Right lung (tissue), 5 donors: ENCODE measurements around the gene RASA1. TPM values are rescaled to one million over a fixed set of nuclear protein-coding genes. Genes with fewer than 3 reads are reported as not detected.
A peak's percentile ranks its signal among the peaks of the same experiment; 100 is the strongest.

Experiments used
- DNase-seq, 2 donors: peaks; one replicate each; pipeline ENCODE4 v3.0.0-alpha.2; 2013
- polyA plus RNA-seq, 5 donors: library from polyadenylated mRNA; unstranded; fragments of 120-200 nt; gene quantifications; one replicate each; pipeline versions ENCODE4 v1.2.1 to v1.2.3, GENCODE V29; 2013; ENCODE audit warnings: inconsistent platforms in 1 of 5, low replicate concordance in 1 of 5; ENCODE audit not compliant: insufficient read length in 5 of 5, insufficient read depth in 1 of 5

The RASA1 gene
- polyA plus RNA-seq, 5 donors: 39.6 to 66.0 (median 57.2) TPM

DNA sequence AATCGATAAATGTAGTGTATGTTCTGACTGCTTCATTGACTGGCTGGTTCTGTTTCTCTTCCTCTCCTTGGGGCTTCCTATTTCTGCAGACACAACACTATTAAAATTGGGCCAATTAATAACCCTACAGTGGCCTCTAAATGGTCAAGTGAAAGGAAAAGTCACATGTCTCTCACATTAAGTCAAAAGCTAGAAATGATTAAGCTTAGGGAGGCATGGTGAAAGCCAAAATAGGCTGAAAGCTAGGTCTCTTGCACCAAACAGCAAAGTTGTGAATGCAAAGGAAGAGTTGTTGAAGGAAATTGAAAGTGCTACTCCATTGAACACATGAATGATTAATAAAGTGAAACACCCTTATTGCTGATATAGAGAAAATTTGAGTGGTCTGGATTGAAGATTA lies 86.8 kb downstream of the RASA1 start:
- no peak for DNase-seq

DNA sequence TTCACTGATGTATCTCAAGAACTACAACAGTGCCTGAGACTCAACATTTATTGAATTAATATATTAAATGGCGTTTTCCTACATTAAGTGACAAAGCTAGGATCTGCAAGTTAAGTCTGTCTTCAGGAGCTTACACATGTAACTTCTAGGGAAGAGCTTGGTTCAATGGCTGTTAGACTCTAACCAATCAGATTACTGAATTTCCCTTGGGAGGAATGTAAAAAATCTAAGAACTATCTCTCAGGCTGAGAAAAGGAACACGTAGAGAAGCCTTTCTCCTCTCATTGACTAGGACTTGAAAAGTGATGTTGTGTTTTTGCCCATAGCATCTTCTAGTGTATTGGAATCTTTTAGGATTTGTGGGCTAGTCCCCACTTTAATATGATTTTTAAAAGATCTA lies 91.4 kb downstream of the RASA1 start:
- no peak for DNase-seq

DNA sequence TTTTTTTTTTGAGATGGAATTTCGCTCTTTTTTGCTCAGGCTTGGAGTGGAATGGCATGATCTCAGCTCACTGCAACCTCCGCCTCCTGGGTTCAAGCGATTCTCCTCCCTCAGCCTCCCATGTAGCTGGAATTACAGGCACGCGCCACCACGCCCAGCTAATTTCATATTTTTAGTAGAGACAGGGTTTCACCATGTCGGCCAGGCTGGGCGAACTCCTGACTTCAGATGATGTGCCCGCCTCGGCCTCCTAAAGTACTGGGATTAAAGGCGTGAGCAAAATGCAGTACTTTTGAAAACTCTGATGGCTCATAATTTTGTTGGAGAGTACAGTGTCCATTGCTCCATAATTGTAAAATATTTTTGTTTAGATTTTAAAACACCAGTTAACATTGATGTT lies 92.4 kb downstream of the RASA1 start:
- no peak for DNase-seq

DNA sequence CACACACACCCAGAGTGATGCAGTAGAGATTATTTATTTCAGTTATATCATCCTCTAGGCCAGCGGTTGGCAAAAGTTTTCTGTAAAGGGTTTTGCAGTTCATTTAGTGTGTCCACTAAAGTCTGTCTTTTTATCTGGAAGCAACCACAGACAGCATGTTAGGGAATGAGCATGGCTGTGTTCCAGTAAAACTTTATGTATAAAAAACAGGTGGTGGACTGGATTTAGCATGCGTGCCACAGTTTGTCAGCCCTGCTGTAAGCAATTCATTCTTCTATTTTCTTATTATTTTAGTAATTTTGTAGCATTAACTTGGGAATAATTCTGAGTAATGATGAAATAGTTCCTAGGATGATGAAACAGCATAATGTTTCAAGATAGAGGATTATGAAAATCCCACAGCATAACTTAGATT lies 93.4 kb downstream of the RASA1 start:
- no peak for DNase-seq

DNA sequence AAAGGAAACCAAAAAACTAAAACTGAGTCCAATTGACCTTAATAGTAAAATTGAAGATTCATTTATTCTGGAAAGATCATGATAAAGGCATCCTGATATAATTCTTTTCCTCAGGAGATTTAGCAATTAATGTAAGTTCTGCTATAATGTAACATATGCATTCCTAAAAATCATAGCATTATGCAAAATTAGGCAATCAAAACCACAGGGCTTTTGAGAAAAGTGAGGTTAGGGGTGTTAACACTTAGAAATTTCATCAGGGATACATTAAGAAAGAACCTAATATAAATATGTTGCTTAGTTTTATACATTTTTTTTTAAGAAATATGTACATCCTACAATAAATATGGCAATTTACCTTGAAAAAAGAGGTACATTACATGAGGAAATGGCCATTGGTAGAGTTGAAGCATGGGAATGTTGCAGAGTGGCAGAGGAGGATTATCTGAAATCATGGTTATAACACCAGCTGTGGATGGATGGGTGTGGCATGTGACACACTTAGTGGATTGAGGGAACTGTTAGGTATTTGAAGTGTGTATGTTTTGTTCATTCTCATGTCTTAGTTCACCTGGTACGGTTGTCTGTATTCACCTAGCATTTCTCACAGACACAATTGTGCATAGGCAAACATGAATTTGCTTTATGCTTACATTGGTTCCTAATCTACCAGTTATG lies 94.0 kb downstream of the RASA1 start:
- DNase-seq: no peak

DNA sequence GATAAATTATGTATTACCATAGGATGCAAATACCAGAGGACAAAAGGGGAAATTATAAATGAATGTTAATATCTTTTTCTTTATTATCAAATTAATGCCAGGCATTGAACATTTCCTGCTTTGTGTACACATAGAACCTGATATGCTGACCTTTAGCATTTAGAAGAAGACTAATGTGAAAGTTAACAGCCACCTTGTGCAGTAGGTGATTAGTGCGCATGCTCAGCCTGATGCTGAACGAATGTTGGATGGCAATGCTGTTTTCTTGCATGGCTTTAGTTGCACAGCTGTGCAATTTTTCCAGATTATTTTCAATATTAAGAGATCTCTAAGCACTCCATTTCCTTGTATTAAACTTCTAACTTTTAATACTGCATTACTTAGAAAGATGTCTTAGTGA lies 99.6 kb downstream of the RASA1 start:
- DNase-seq: no peak

DNA sequence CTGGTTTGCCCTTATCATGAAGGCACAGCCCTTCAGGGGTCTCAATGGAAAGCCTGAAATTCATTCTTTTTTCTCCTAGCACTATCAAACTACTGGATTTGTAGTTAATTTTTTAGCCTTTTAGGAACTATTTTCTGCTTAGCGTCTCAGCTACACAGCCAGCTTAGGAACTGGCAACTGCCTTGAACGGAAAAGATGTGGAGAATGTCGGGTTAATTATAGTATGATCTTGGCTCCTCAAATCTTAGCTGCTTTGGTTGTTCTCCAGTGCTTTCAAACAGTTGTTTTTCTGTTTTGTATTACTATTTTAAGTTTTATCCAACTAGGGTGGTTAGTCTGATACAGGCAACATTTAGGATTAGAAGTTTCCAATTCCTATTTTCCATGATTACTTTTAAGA lies 100.9 kb downstream of the RASA1 start:
- no peak for DNase-seq

DNA sequence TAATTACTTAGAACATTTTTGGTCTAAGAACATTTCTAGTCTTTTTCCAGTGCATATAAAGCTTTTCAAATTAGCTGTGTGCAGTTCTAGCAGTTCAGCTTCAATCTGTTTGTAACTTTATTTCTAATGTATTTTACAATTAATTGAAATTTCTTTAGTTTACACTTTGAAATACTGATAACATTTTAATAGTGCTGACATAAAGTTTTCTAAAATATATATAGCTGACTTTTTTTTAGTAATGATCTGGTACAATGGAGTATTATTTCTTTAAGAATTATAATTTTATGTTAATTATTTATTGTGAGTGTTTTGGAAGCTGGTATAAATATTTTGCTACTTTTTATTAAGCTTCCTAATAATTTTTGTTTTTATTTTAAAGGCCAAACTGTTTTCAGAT lies 101.7 kb downstream of the RASA1 start:
- DNase-seq: no peak

DNA sequence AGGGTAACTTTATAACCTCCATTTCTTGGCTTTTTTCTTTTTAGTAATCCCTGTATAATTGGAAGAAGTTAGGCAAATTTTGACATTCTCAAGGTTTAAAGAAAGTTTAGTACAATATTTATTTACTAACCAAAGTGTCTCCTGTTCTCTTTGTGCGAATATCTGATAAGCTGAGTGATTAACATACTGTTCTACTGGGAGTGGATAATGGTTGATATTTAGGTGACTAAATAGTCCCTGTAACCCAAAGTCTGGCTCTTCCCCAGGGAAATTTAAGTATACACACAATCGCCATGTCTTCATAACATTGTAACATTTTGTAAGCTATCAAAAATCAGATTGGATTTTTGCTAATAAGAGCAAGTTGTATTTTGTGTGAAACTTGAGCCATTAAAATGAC lies 105.0 kb downstream of the RASA1 start:
- no peak for DNase-seq

DNA sequence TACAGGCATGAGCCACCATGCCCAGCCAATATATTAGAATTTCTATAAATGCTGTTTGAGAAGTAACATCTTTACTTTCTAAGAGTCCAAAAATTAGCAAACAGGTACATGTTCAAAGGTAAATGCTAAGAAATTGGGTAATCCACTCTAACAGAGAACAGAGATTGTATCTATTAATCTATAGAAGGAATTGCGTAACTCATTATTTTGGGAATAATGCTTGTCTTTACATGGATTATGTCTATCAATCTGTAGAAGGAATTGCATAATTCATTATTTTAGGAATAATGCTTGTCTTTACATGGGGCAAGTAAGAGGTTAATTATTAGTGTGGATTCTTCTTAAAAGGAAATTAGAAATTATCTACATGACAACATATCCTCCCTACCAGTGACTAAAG lies 114.5 kb downstream of the RASA1 start:
- no peak for DNase-seq

DNA sequence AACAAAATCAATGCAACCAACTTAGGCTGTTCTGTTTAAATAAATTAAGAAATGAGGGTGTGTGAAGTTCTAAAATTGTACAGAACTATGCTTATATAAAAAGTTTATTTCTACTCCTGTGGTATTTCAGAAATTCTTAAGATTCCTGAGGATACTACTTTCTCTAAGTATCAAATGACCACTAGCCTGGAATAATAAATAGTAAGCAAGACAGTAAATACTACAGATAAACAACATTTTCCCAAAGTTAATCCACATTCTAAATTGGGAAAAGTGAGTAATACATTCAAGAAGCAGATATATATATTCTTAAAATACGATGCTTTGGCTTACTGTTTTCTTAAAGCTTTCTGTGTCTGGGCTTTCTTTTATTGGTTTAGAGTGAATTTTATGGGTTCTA lies 115.5 kb downstream of the RASA1 start:
- DNase-seq: no peak

DNA sequence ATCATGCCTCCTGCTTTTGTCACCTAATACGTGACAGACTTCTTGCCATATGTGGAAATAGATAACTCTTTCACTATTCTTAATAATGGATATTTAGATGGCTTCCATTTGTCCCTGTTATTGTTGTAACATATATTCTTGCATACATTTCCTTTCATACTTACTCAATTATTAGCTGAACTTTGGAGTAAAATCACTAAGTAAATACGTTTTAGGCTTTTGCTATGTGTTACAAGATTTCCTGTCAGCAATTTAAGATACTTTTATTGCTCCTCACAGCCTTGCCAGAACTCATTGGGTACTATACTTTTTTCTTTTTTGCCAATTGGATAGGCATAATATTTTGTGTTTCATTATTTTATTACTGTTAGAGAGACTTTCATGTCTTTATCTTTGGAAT lies 118.1 kb downstream of the RASA1 start:
- DNase-seq: peak in 1 of 2 donors; percentile 9

DNA sequence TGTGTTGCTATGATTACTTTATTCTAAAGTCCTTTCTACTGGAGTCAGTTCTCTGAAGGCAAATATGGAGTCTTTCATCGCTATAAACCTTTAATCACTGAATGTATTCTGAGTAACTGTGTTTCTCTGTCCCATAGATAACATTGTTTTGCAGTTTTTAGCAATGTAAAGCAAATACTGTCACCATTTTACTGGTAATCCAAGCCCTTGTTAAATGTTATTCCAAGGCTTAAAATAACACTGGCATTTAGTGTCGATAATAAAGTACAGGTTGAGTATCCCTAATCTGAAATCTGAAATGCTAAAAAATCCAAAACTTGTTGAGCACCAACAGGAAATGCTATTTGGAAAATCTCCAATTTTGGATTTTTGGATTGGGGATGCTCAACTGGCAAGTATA lies 120.4 kb downstream of the RASA1 start:
- DNase-seq: no peak

DNA sequence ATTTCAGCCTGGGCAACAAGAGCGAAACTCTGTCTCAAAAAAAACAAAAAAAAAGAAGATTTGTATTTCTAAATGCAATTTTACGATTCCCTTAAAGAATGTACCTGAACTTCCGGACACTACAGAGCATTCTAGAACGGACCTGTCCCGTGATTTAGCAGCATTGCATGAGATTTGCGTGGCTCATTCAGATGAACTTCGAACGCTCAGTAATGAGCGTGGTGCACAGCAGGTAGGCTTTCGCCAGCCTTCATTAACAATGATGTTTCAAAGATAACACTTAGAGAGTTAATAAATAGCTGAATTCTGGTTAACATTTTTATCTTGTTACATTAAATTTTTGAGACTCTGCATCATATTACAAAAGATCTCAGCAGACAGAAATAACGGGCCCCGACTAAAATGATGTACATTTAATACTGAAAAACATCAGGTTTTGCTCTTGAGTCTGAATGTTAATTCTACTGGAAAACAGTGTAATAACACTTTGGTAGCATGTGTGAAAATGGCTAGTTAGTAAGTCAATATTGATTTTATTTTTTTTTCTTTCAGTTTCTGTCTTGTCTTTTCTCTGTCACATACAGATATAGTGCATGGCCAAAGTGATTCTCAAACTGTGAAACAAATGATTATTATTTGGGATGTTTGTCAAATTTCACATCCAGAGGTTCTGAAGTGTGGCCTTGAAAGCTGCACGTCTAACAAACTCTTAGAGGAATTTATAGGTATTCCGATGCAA lies 121.8 kb downstream of the RASA1 start:
- DNase-seq: no peak

DNA sequence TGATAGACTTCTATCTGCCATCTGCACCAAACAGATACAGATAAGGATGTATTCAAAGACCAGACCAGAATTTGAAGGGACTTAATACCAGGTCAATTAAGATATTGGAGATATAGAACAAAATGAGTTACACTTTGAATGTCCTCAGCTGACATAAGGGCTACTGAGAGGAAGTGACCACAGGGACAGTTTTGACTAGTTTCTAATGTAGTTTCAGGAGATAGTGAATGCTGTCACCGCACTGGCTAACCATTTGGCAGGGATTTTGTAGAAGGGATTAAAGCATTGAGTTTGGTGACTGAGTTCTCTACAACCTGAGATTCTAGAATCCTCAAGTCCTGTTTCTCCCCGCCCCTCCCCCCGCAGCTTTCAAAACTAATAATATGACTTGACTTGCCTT lies 122.4 kb downstream of the RASA1 start:
- no peak for DNase-seq

DNA sequence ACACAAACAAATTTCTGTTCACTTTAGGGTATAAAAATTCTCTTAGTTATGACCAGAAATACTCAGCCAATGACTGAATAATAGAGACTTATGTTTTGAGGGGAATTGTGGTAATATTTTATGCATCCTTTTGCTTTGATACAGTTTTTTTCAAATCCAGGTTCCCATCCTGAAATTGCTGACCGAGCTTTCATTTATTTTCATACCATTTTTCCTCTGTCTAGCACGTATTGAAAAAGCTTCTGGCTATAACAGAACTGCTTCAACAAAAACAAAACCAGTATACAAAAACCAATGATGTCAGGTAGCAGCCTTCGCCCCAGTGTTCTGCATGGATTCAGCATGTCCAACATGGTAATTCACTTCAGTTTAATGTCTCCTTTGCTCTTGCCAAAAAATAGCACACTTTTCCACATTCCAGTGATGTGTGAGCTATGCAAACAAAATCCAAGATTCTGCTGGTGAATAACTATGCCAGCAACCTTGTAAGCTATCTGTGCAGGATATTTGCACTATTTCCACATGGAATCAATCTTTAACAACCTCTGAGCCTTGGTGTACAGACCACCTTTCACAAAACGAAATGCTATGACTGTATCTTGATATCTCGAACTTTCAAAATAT lies 123.0 kb downstream of the RASA1 start:
- DNase-seq: no peak

DNA sequence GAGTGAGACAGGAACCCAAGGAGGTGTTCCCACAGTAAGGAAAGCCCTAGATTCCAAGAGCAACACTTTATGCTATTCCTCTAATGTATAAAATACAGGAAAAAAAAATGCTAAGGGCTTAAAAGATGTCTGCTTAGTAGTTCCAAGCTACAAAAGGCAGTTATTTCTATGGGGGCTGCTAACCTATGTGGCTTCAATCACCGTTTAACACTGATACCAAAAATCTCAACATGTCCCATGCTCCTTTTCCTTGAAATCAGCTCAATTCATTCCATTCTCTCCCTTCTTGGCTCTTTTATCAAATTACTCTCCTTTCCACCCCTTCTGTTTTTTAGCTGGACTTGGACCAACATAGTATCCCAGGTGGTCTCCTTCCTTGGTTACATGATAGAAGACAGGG lies 124.5 kb downstream of the RASA1 start:
- no peak for DNase-seq

DNA sequence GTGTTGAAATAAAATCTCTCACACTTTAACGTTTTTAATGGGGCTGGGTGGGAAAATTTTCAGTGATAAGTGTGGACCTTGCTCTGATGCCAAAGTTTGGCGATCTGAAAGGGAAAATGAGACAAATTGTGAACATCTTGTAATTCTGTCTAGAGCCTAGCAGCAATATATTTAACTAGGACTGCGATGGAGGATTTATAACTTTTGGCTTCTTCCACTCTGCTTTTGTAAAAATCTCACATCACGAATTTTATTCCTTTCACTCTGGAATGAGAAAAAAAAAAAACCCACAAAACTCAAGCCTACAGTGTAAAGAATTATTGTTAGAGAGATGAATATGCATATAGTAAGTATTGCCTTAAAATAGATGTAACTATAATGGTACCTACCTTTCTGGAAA lies 125.1 kb downstream of the RASA1 start:
- no peak for DNase-seq

DNA sequence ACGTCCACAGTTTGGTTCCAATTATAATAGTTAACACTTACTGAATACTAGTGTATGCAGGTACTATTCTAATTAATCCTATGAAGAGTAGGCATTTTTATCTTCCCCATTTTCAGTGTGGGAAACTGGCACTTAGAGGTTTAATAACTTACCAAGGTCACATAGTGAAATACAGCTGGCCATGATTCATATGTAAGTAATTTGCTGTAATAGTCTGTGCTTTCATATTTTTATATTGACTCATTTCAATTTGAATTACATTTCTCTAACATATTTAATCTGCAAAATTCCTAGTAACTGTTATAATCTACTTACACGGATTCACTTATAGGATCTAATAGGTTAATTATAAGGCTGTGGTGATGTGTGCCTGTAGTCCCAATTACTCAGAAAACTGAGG lies 125.6 kb downstream of the RASA1 start:
- no peak for DNase-seq

DNA sequence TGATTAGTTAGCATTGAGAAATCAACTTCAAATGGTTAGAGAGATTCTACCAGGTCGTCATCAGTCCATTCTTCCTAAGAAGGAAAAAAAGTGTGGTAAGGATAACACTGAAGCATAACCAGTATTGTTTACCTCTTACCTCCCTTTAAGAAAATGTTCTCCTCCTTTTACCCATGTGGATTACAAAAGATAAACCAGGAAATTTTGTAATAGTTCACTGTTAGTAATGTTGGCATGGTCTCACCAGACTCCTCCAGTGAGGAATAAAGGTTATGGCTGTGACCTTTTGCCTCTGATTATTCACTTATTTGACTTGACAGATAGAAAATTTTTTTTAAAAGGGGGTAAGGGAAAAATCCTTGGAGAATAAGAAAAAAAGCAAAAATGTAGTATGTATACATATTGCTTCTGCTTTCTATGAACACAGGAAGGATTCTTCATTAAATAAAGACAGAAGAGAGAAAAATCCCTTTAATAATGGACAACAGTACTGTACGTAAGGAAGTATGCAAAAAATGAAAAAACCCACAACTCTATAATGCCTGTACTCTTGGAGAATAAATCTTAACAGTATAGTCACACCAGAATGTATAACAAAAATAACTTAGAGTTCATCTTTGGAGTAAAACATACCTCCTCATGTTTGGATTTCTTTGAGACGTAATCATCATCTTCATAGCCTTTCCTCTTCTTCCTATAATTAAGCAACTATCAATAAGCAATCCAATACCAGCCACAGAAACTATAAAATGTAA lies 126.9 kb downstream of the RASA1 start:
- no peak for DNase-seq

DNA sequence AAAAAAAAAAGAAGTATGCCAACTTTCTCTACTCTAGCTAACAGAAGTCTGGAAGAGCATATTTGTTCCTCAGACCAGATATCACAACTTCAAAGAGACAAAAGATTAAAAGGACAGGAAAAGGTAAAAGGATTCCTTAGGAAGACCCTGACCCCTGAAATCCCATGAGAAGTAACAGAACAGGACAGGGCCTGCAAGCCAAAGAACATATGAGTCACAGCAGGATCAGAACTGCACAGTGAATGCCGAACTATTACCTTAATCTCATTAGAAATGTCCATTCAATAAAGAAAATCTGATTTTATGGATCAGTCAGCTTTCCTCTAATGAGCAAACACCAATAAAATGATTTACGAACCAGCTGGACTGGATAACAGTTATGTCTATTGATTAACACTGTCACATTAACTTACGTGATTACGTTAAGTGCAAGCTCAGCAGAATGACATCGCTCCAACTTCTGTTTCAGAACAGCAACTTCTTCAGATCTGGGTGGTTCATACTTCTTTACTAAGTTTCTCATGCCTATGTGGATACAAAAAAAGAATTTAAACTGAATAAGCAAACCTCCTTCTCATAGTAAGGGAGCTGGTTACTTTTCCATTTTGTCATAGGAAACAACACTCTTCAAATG lies 131.4 kb downstream of the RASA1 start:
- DNase-seq: no peak

DNA sequence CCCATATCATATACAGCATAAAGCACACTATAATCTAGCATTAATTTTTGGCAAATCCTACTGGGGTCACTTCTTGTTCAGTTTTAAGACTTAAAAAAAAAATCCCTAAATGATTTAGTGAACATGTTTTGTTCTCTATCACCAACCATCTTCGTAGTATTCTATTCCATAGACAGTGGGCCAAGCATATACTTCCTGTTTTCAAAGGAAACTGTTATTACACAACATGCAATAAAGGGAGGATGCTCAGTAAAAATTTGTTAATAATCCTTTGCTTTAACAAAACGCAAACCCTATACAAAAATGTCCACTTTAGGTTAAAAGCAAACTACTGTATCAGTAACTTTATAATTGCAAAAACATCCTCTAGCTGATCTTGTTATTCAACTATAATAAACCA lies 132.0 kb downstream of the RASA1 start:
- no peak for DNase-seq
